Stimulated activated CD4-positive, alpha-beta T cell treated with anti-CD3 and anti-CD28 coated beads, Interleukin-12 subunit alpha, Interleukin-12 subunit beta, amount 100 ng/mL, for 48 hours (primary cell): ENCODE measurements around the gene PRXL2B.

Source experiments
- DNase-seq, 3 donors: peaks; one replicate each; pipeline ENCODE4 v3.0.0-alpha.2; 2020; ENCODE audit warnings: low read depth in 2 of 3, low spot score in 1 of 3

Gene PRXL2B

DNA sequence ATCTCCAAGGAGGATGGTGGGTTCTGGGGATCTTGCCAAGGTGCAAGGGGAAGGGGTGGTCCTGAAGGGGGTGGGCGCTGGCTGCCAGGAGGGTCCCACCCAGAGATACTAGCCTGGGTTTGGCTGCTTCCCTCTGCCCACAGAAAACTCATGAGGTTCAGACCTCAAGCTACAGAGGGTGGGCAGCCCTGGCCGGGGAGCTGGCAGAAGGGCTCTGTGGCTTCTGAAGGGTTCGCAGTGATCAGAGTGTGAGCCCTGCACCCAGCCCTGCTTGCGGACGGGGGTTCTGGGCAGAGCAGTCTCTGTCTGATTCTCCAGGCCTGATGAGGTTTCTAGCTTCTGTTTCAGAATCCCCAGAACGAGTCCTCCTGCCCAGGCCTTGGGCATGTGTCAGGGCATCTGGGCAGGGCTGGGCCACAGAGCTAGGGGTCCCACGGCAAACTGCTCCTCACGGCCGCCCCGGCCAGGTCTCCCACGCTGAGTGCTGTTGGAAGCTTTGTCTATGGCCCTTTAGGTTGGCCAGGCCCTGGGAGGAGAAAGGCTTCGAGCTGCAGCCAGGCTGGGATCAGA is 46.9 kb downstream of the PRXL2B start:
- no peak for DNase-seq

DNA sequence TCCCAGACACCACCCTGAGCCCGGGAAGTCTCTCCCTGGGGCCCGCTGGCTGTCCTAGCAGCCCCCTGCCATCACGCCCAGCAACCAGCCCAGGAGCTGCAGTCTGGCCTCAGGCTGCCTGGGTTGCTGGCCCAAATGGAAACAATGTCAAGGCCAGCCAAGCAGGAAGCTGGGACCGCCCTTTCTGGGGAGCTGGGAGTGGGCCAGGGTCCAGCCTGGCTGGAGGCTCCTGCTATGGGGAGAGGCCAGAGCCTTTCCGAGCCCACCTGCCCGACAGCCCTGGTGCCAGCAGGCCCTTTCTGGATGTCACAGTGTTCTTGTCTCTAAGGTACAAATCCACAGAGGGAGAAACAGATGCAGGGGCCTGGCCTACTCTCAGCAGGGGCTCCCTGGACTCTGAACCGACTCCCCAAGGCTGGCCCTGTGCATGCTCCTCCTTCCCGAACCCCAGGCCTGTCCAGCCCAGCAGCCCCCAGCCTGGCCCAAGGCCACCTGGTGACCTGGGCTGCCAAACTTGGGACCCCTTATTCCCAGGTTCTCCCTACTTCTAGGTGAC is 47.4 kb downstream of the PRXL2B start:
- DNase-seq: no peak

DNA sequence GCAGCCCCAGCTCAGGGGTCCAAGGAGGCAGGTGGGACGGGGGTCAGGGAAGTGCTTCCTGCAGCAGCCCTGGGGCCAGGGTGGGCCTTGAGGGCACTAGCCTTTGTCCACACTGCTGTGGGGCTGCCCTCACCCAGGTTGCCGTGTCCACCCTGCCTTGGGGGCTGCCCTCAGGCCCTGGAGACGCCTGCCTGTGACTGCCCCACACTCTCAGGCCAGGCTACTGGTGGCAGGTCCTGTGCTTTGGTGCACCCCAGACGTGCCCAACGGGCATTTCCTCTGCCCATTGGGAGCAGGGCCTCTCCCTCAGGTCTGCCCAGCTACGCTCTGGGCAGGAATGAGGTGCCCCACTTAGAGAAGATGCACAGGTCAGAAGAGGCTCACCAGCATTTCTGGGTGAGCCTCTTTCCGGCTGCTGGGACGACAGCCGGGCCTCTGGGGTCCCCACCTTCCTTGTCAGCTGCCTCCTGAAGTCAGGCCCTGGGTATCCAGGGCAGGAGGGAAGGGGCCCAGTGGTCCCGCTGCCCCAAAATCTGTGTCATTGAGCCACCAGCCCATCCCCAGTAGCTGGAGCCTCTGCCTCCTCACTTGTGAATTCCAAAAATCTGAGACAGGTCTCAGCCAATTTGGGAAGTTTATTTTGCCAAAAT is 48.9 kb downstream of the PRXL2B start:
- no peak for DNase-seq

DNA sequence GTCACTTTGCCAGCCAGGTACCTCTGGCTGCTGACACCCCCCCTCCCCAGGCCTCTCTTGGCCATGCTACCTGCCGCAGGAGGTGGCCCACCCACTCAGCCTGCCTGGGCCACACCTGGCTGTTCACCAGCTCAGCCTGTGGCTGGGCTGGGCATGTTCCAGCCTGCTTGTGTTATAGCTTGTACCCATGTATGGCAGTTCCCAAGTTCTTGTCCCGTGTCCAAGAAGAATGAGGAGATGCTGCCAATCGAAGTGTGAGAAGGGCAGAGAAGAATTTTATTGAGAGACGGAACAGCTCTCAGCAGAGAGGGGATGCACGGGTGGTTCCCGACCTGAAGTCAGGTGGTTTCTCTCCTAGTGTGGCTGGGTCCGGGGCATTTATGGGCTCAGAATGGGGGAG is 50.2 kb downstream of the PRXL2B start:
- DNase-seq: no peak

DNA sequence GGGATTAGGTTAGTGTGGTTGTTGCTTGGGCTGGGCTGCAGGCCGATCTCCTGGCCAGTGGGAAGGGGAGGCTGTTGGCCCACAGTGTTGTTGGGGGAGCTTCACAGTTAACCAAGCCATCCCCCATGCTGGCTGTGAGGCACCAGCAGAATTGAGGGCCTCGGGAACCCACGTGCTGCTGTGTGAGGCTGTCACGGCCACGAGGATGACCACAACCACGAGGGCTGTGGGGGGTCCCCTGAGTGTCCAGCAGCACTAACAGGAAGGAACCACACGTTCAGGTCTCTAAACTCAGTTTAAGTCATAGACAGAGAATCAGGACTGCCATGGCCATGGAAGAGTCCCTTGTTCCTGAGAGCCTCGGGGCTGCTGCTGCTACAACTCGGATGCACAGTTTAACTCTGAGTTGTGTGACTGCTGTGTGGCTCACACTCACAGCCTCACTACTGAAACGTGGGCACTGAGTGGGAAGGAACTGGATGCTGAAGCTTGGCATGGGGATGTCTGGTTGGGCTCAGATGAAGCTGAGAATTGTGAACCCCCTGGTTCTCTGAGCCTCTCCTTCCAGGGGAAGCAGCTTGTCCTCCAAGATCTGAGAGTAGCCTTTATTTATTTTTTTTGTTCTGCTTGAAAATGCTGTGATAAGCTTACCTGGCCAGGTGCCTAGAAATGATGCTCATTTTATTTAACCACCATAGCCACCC is 51.0 kb downstream of the PRXL2B start:
- DNase-seq: no peak

DNA sequence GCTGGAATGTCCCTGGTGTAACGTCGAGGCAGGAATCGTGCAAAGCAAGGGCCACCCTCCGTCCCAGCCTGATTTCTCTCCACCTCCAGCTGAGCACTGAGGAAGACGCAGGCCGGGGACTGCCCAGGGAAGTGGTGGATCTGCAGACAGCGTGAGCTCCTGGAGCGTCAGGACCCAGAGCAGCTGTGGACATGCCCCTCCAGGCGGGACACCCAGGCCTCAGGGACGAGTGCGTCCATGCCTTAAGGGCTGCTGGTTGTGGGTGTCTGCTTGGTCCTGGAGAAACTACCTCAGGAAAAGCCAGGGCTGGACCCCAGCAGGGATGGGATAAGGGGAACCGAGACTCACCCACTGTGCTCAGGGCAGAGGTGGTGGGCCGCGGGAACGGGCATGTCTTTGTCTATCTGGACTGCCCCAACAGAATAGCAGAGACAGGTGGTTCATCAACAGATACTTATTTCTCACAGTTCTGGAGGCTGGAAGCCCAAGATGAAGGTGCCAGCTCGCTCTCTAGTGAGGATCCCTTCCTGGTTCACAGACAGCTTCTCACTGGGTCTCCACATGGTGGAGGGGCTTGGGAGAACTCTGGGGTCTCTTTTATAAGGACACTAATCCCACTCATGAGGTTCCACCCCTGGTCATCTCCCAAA is 52.0 kb downstream of the PRXL2B start:
- no peak for DNase-seq

DNA sequence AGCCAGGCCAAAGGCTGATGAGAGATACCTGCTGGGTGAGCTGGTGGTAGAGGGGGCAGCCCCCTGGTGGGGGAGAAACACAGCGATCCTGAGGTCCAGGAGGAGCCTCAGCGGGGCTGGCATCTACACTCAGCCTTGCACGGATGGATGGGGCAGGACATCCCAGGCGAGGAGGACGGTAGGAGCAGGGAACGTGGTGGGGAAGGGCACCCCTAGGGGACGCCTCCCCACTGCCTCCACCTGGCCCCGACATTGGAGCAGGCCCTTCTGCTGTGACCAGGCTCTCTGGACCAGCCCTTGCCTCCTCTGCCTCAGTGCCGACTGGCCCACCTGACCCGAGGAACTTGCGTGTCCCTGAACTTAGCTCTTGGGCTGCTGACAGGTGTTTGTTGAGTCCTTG is 52.6 kb downstream of the PRXL2B start:
- no peak for DNase-seq

DNA sequence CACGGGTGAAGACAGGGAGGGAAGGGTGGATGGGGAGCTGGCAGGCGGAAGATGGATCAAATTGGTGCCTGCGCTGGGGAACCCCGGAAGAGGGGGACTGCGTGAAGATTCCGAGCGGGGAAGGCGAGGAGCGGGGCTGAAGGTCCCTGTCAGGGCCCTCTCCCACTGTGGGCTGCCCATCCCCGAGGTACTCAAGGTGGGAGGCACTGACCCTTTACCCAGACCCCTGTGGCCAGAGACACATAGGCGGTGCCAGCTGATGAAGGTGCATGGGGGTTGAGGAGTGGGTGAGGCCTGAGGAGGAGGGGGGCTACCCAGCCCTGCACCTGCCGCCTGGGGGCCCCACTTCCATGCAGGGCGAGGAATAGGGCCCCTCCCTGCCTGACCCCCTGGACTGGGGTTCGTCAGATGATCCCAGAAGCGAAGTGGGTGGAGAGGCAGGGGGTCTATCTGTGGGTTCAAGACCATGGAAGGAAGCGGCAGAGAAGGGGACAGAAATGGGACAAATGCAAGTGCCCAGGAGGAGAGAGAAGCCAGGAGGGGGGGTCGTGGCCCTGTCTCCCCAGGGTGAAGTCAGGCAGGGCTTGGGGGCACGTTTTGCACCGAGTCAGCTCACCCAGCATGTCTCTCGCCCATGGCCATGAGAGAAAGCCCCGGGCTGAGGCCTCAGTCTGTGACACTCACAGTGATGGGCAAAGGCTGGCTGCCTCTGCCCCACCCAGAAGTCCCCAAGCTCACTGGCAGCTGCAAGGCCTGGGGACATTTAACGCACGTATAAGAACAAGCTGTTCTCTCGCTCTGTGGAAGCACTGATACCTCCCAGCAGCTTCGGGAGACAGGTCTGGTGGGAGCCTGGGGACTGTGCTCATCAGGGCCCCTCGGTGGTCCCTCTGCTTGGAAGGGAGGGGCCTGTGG is 53.3 kb downstream of the PRXL2B start:
- no peak for DNase-seq

DNA sequence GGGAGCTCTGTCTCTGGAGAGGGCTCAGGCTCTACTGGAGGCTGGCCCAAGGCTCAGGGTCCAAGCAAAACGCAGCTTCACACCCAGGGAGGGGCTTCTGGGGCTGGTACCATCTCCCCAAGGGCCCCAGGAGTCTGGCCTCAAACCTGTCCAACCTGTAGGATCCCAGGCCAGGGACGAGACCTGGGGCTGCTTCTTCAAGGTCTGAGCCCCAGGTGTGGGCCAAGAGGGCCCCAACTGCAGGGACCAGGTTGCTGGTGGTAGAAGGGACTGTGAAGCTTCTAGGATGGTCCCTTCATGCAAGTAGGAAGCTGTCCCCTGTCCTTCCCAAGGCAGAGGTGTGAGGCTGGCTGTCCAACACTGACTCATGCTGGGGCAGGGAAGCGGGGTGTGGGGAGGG is 54.0 kb downstream of the PRXL2B start:
- no peak for DNase-seq
